HG02798 (cell line): ENCODE data around the gene SKAP1.

Source experiments
- ATAC-seq: cut with Tn5 transposase; IDR thresholded peaks from one replicate; pipeline ENCODE4 v1.9.1; 2021; ENCODE audit warnings: mild to moderate bottlenecking; ENCODE audit not compliant: unreplicated experiment, poor library complexity

Gene SKAP1

DNA sequence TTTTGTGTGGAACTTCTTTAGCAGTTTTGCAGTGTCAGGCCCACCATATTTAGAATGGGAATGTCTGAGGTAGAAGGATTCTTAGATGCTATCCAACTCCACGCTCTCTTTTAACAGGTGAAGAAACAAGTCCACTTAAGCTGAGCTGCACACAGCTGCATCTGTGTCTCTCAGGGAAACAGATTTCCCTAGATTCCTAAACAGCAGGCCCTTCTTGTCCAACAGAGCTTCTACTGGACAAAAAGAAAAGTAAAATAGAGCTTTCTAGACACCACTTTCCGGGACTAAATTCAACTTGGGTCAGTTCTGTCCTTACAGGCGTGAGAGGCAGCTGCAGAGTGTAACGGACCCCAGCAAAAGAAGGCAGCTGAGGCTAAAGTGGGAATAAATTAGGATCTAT is 270.8 kb downstream of the SKAP1 start:
- ATAC-seq: no peak

DNA sequence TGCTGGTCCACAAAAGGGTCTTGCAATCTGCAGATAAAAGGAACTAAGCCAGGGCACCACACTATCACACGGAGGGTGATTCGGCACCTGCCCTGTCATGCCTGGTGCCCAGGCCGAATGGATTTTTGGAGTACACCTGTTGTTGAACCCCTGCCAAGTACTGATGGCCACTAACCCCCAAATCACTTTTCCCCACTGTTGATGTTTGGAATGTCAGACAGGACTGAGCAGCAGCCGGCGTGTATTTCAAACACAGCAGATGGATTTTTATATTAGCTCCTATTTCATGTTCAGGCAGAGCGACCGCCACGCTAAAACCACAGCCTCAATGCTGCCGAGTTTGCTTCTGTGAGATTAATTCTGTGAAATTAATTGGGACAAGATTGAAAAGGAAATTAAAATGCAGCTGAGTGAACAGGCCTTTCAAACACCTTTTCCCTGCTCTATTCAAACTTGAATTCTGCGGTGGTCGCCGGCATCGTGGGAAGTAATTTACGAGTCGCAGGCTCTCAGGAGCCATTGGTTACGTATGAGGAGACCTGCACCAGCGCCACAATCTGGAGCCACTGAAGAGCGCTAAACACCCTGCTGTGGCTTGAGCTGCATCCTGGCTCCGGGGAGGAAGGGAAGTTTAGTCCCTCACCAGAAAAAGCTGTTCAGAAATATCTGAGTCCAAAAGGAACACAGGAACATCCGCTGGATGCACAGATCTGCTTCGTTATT is 274.0 kb downstream of the SKAP1 start:
- no peak for ATAC-seq

DNA sequence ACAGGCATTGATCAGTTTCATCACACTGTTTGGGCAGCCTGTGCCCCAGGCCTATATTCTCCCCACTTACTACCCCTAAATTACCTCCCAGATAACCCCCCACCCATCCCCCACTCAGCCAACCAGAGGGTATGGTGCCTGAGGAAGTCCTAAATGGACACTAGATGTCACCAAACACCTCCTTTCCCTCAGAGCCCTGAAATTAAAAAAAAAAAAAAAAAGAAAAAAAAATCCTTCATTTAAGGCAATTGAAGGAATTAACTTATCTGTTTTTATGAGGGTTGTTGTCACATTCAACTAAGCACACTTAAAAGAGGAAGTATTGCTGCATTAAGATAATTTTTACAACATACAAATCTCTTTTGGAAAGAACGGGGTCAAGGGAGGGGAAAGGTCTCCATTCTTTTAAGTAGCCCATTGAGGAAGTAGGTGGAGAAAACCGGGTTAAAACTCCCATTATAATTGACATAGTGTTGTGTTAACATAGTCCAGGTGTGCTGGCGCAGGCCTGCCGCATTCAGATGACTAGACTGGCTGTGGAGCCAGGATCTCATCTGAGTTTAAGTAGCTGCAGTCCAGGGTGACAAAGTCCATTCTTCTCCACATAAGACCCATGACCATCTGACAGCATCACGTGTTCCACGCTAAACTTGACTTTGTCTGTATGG is 276.2 kb downstream of the SKAP1 start:
- ATAC-seq: no peak

DNA sequence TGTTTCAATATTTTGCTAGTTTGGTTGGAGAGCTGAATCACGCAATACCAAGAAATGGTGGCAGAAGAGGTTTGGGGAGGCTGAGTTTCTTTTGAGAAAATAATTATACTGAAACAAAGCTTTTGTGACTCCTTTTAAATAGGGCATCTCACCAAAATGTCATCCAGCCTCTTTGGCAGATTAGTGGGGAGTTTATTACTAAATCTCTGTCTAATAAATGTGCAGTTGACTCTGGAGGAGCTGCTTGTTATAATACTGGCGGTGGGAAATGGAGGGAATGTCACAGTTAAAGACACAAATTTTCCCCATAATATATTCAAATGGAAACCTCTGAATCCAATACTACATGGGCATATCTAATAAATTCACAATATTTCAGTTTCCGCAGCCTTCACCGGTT is 277.7 kb downstream of the SKAP1 start:
- ATAC-seq: no peak

DNA sequence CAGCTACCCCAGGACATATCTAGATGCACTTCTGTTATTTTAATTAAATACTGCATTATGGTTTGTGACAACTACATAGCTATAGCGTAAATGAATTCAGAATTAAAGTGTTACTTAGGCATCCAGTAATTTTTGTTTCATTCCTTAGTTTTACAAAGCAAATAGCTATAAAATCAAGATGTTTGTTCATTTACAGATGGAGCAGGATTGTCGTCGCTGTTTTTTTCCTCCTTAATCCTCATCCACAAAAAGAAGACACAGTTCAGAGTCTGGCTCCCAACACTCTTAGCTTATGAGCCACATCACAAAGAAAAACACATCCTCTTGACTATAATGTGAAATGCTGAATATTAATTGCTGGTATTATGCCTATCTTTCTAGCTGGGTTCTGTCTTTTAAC is 278.8 kb downstream of the SKAP1 start:
- ATAC-seq: no peak

DNA sequence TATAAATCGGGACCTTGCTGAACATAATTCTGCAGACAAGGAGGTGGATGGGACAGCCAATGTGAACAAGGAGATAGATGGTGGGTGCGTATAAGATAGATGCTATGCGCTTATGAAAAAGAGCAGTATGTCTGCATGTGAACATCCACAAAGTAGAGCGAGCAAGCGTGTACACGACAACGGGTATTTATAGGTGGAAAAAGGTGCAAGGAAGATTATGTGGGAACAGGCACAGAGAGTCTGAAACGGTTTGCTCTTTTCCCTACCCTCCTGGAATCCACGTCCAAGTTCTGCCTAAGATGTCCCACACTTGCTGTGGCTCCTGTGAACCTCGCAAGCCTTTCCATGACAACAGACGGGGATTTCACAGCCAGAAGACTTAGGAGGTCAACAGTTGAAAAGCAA is 279.4 kb downstream of the SKAP1 start:
- ATAC-seq: no peak

DNA sequence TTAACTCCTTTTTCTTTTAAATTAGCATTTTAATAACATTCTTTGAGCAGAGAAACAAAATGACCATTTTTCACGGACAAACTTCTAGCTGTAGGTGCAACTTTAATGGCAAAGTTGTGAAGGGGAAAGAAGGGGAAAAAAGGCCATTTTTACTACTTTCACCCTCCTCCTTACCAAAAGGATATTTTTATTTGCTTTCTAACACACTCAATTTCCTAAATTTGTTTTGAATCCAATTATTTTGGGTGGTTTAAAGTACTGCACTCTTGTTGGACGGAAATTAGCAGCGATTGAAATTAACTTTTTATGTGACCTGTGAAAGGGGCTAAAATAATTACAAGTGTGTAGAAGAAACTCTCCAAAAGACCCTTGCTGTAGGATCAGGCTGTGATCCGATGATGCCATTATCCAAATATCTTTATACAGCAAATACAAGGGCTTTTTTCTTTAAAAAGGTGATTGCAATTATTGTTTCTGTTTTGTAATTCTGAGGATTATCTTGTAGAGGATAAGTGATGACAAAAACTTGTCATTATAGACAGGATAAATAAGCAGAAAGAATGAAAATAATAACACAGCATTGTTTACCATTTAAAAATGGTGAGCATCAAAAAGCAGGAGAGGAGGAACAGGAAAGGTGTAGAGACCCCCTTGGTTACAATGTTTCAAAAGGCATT is 280.1 kb downstream of the SKAP1 start:
- ATAC-seq: no peak

DNA sequence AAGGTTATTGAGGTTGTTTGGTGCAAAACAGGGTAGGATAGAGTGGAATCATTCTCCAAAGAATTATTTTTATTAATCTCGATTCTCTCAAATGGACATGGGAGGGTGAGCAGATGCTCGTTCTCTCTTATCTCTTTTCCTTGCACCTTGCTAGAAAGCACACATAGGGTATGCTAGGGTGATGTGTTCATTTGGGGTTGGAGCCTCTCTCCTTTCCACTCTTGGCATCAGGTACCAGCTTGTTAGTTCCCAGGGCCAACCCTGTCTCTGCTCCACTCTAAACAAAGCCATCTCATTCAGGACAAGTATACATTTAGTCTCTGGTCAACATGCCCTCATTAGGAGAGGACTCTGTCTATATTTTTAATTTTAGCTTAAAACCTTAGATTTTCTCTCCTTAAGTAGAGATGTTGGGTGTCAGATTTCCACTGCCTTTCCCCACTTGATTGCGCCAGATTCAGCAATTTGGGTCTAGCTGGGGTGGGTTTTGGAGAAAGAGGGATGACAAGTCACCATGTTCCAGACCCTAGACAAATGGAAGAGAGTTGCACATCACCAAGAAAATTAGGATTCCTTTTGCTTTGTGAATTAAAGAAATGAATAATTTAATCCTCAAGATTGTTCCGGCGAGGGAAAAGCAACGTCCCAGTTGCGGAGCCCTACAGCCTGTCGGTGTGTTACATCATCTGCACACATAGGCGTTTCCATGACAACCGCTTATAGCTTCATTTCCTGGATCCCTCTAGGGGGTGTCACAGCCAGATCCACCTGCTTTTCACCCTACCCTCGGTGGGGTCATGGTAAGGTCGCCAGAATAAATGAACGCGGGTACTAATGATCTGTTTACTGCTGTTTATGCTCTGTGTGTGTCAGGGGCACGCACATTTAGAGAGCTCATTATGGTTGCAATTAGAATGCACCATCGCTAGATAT is 280.9 kb downstream of the SKAP1 start:
- no peak for ATAC-seq

DNA sequence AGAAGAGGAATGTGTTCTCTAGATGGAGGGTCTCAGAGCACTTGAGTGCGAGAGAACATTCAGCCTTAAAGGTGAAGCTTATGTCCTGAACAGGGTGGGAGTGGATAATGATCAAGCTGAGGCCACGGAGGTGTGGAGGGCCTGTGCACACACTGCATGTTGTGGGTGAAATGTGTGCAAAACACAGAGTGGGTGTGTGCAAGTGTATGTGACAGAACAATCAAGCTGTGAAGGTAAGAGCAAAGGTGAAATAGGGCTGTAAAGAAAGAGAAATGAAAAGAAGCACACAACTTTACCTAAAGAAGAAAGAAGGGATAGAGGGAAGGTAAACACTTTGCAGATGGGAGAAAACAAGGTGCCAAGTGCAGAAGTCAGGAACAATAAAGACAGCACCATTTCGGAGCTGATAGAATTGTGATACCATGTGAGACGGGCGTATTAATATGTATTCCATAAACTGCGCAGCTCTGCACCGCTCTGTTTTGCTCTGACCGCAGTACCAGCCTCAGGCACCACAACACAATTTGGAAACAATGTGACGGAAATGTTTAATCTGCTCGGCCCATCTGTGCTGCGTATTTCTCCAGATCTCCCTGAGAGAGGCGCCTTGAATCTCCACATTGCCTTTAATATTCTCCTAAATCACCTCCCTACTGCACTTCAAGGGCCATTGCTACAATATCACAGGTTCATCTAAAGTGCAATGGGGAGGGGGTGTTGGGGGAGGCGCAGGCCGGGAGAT is 281.8 kb downstream of the SKAP1 start:
- ATAC-seq: no peak

DNA sequence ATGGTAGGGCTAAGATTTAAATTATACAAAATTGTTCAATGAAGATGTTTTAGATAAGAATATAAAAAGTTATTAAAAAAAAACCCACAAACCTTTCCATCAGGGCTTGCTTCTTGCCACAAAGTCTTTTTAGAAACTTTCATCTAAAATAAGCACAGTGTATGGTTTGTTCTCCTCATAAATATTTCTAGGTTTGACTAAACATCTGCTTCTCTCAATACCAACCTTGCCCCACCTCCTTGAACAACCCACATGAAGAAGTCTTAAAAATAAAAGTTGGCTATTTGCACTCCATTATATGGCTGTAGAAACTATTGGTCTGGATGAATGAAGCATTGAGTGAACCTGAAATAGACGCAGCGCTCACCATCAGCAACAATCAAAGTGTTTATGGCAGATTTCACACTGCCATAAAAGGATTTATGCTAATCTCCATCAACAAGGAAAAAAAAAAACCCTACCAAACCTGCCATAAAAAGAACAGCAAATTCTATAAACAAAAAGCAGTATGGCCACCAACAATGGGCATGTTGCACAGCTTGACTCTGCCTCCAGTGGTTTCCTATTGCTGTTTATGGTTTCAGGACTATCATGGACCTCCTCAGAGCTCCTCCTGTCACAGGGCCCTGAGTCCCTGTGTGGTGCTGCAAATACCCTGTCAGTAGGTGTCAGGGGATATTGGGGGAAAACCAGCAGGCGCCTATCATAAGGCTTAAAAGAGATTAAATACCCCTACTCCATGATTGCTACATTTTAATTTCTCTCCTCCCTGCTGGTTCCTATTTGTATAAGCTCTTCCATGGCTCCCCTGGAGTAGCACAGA is 284.8 kb downstream of the SKAP1 start:
- ATAC-seq: no peak

DNA sequence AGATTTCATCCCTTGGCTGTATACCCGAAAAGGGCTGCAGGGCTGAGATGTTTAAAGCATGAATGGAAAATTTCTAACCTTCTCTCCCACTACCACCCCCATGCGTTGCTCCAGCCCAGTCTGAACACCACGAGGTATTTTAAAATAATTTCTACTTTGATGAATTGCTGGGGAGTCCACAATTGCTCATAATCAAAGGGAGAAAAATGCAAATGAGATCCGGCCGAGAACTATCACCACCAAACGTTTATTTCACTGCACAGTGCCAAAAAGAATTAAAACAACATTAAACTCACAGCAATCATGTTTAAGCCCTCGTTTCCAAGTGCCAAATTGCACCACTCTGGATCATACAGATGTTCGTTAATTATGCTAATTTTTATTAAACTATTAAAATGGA is 285.8 kb downstream of the SKAP1 start:
- ATAC-seq: no peak

DNA sequence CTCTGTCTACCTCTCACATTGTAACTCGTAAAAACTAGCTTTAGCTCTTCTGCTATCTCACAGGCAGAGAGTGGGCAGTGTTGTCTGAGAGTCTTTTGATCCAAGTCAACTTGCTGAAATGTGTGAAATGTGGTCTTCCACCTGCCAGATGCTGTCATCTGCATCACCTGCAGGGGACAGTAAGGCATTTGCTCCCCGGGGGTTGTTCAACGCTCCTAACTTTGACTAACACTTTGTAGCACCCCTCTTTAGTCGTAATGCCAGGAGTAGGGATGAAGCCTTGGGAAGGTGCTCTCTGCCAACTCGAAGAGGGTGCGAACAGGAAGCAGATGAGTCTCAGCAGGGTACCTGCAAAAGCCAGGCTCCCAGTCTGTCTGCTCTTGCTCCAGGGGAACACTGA is 286.4 kb downstream of the SKAP1 start:
- ATAC-seq: no peak

DNA sequence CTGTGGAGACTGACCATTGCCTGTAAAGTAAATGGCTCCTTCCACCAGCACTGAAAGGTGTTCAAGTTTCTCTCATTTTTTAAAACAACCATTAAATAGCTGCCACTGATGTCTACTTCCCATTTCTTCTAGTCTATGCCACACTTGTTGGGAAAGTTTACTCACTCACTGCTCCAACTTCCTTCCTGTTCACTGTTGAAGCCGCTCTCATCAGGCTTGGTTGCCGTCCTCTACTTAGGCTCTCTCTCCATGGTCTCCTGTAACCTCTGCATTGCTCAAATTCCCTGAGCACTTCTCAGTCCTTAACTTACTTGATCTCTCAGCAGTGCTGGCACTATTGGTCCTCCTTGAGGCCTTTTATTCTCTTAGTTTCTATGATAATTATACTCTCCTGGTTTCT is 290.1 kb downstream of the SKAP1 start:
- ATAC-seq: no peak

DNA sequence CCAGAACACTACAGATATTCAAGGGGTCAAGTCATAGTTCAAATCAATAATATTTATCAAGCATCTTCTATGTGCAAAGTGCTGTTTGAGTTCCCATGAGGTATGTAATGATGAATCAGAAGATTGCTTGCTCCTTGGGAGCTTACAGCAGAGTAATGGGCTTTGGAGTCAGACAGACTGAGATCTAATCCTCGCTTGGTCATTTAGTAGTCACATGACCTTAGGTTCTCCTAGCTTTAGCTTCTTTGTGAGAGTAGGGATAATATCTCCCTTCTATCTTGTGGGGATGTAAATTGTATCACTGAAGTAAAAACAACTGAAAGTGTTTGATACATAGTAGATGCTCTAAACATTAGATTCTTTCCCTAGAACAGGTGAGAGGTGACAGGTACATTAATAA is 292.4 kb downstream of the SKAP1 start:
- no peak for ATAC-seq

DNA sequence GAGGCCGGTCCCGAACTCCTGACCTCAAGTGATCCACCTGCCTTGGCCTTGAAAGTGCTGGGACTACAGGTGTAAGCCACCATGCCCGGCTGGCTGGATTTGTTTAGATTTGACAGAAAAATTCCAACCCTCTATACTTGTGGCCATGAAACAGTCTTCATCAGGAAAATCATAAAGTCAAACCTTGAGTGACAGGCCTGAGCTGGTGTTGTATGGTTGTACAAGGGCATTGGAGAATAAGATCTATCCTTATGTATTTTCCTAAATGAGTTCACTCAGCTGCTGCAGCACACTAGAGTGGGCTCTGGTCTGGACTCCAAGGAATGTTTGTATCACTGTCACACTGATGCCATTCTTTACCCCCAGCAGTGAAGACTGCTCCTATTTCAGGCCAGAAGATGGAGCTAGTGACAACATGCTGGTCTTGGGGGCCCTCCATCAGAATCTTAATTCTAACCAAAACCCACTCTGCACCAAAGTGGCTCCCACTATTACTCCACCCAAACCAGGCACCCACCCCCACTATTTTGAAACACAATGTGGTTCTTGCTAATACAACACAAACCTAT is 295.0 kb downstream of the SKAP1 start:
- no peak for ATAC-seq

DNA sequence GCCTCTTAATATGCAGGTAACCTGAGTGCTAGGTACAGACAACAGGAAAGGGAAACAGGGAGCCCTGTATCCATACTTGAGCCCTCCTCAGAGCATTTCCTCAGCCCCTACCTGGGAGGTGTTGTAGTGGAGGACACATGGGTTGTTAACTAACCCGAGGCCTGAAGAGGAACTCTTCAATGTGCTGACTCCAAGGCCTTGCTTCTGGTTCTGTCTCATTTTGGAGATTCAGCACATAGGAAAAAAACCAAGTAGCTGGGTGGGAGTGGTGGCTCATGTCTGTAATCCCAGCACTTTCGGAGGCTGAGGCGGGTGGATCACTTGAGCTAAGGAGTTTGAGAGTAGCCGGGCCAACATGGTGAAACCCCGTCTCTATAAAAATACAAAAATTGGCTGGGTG is 297.6 kb downstream of the SKAP1 start:
- no peak for ATAC-seq

DNA sequence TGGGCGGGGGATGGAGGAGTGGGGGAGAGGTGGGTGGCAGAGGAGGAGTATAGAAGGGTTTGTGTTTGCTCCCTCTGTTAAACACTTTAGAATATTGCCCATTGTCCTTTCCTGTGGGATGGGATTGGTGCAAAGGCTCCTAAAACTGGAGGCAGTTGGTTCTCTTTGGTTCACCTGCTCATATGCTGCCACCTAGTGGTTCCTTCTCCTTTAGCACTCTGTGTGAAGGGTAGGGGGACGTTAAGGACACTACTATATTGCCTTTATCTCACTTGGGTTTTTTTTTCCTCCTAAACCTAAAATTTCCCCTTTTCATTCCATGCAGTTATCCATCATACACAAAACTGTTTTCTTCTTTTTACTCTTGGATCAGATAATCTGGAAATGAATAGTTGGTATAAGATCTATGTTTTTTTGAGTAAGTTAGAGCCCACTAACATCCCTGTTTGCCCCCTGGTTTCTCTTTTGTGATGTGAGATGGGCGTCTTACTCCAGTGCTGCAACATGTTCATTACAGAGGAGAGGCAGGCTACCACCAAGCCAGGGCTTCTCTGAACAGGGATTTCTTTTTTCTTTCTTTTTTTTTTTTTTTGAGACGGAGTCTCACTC is 298.7 kb downstream of the SKAP1 start:
- no peak for ATAC-seq

DNA sequence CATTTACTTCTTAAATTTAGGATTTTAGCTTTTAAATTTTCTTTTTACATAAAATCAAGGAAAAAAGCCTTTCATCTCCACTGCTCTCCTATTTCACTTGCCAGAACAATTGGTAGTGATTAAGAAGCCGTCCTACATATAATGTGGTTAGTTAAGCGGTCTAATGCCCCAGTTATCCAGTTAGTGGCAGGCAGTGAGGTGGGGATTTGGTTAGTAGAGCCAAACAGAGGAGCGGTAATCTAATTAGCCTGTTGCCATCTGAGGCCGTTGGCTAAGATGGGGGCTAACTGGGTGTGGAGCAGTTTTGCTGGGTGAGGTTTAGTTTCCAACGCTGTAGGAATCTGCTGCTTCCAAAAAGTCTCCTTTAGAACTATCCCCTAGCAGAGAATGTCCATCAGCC is 300.0 kb downstream of the SKAP1 start:
- ATAC-seq: no peak
